Stimulated activated CD4-positive, alpha-beta T cell treated with anti-CD3 and anti-CD28 coated beads, TNF-alpha, amount 100 ng/mL, for 1 hour (primary cell): ENCODE data around the gene KRI1.
"Not testable (repeated sequence)": the region's sequence is repeated elsewhere in the genome, so short reads cannot be mapped to it uniquely, and the experiment has no call there.

ENCODE experiments used
- DNase-seq, 3 donors: peaks; one replicate each; pipeline ENCODE4 v3.0.0-alpha.2; 2020; ENCODE audit warnings: low read depth in 3 of 3, low spot score in 1 of 3

KRI1 gene

DNA sequence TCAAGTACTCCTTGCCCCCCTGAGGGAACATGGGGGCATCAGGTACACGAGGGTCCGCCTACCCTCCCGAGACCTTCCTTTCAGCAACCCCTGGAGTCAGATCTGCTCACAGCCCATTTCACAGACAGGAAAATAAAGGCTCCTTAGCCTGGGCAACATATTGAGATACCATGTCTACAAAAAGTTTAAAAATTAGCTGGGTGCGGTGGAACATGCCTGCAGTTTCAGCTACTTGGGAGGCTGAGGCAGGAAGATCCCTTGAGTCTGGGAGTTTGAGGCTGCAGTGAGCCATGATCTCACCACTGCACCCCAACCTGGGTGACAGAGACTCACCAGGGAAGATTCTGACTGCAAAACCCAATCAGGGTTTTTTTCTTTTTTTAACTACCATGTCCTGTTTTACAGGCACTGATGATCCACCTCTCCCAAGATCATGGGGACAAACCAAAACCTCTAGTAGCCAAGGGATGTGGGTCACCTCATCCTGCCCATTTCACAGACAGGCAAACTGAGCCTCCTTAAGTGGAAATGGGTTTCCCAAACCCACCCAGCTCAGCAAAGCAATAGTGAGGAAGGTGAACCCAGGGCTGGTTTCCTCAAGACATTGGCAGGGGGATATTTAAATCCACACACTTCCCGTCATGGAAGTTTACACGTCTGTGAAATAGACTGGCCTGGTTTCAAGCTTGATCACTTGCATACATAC, 9.4 kb upstream of the KRI1 start:
- DNase-seq = no peak

DNA sequence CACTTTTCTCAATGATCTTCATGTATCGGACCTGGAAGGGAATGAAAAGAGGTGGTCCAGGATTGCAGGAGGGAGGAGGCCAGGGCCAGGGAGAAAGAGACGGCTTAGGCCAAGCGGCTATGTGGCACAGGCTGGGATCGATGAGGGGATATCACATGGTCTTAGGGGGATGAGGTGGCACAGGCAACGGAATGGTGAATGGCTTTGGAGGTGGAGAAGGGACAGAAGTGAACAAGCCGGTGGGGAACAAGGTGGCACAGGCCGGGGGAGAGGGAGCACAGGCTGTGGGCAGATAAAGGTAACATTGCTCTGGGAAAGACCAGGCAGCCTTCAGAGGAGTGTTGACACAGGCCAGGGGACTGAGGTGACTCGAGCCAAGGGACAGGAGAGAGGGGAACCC, 8.7 kb upstream of the KRI1 start:
- DNase-seq = no peak

DNA sequence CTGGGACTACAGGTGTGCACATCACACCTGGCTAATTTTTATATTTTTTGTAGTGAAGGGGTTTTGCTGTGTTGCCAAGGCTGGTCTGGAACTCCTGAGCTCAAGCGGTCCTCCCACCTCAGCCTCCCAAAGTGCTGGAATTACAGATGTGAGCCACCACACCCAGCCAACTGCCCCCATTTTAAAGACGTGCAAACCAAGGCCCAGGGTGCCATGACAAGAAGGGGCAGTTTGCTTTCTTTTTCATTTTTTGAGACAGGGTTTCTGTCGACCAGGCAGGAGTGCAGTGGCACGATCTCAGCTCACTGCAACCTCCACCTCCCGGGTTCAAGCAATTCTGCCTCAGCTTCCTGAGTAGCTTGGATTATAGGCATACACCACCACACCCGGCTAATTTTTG, 8.0 kb upstream of the KRI1 start:
- DNase-seq = not testable (repeated sequence)

DNA sequence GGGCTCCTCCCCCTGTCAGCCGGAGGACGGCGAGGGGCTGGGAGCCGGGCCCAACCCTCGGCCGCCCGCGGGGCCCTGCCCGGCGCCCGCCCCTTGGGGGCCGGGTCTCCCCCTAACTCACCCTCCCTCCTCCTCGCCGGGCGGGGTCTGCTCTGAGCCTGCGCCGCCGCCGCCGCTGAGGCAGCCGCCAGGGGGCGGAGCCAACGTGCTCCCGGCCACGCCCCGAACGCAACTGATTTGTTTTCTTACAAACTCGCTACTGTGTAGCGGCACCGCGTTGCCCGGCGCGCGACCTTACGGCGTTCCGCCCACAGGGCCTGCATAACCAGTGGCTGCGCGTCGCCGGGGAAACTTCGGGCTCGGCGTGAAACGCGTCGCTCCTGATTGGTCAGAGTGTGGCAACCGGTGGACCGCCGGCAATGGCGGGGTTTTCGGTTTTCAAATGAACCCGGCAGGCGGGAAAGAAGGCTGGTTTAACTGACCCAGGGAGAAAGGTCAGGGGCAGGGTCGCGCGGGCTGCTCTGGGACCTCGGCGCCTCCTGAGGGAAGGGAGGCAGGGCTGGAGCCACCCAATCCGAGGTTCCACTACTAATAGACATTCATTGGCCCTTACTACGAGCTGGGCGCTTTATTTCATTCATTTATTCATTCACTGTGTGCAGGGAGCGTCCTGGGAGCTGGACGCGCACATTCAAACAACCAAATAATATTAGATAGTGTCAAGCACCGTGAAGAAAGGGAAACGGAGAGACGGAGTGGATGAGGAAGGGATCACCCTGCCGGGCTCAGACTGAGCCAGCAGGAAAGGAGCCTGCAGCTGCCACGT, 3.2 kb upstream of the KRI1 start, which contains the start of gene CDKN2D:
Gene CDKN2D (minus strand): TSS at position 154 of the 826 bp plus-strand sequence. CDS start 326 bp downstream, outside the sequence.
- peak; percentile 98 to 99 (median 99) for DNase-seq

DNA sequence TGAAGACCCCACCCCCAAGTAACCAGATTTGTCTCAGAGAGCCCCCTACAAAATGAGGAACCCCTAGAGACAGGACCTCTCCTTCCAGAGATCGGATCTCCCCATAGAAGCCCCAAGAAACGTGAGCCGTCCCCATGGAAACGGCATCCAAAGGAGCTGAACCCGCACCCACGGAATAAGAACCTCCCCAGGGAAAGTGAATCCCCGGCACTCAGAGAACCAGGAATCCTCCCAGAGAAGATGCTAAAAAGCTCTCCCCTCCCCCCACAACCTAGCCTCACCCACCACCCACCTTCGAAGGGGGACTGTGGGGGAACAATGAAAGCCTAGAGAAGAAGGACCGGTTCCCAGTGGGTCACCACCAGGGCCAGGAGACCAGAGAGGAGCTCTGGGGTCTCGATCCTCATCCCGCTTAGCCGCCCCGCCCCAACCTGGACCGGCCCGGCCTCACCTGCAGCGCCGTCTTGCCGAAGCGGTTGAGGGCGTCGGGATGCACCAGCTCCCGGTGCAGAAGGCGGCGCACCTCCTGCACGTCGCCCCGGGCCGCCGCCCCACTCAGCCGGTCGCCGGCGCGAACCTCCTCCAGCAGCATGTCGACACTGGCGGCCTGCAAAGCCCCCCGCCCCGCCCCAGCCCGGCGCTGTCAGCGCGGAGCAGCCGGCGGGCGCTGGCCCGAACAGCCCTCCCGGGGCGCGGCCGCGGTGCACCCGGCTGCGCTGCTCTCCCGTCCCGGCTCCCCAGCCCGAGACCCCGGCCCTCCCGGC, 2.4 kb upstream of the KRI1 start:
- DNase-seq = no peak

DNA sequence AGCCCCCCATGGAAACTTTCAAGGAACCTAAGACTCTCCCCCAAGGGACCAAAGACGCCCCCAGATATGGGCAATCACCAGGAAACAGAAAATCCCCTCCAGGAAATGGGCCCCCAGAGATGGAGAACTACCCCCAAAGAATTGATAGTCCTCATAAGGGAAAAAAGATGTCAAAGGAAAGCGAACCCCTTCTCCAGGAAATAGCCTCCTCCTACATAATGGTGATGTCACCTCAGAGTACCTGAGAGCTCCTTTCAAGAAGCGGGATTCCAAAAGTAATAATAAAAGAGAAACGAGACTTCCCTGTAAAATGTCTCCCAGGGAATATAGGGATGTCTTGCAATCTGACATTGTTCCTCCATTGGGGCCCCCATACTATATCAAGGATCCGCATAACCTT, 1.8 kb upstream of the KRI1 start:
- no peak for DNase-seq

DNA sequence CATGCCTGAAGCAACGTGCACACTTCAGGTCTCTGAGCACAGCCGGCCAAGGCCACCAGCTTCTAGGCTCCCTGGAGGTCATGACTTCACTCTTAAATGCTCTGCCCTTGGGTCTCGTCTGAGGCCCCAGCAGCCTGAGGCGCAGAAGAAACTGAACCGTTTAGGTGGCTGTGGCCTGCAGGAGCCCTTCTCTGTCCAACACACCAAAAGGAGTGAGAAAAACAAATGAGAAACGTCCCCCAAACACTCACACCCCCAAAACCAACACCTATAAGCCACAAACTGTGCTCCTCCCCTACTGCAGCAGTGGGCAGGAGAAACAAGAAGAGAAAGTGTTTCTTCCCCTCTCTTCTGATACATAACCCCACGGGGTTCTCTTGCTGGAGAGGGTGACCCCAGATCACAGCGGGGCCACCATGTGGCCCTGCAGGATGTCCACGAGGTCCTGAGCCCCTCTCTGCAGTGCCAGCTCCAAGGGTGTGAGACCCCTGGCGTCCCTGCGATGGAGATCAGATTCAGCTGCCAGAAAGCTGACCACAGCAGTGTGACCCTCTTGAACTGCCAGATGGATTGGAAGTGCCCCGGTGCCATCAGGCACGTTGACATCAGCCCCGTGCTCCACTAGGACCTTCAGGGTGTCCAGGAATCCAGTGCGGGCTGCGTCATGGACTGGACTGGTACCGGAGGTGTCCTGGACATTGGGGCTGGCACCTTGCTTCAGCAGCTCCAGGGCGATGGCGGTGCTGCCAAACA, 1.0 kb upstream of the KRI1 start:
- no peak for DNase-seq

DNA sequence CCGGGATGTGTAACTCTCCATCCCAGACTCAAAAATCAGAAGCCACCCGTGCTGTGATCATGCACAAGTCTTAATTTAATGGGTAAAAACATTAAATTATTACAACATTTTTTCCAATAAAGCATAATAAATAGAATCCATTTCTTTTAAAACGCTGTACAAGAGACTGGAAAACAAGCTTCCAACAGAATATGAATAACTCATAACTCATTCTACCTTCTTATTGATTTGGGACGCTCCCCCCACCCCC, 523 bp upstream of the KRI1 start:
- no peak for DNase-seq

DNA sequence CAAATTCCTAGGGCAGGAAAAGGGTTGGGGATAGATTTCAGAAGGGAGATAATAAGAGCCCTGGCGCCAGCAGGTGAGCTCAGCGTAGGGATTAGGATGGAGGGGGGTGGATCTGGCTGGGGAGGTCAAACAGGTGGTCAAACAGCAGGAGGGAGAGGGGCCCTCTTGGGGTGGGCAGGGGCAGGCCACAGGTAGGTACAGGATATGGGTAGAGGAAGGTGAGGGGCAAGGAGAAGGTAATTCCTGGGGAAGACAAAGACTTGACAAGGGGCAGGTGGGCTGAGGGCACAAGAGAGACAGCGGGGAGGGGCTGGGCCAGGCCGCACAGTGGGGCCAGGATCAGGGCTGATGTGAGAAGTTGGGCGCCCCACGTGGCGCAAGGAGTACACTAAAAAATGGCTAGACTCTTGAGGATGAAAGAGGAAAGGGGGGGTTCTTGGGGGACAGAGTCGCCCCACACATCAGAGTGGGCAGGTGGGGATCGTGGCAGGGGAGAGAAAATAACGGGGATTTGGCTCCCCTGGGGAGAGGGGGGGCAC, 713 bp downstream of the KRI1 start:
- DNase-seq = no peak

DNA sequence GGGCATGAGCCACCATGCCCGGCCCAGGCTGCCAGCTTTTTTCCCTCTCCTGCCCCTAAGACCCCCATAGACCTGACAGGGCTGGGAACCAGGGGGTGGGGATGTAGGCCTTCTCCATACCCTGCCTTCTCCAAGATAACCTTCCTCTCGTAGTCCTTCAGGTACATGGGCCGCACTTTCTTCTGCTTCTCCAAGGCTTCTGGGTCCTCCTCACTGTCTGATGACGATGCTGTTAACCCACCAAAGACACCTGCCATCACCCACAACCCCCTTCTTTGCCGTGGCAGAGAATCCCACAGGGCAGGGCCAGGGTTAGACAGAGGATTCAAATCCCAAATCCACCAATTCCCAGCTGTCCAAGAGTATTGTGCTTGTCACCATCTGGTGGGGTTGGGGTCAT, 3.2 kb downstream of the KRI1 start:
- DNase-seq = no peak

DNA sequence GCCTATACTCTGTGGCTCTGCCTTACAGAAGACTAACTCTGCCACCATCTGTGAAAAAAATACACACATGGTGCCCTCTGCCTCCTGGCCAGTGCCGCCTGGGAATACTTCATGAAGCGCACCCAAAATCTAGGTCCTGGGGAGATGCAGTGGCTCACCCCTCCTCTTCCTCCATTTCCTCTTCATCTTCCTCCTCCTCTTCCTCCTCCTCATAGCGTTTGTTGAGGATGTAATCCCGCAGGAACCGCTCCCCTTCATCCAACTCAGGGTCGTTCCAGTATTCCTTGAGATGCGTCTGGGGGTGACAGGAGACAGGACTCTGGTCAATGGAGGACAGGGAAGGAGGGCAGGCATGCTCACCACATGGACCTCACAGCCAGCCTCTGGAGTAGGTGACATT, 5.7 kb downstream of the KRI1 start:
- DNase-seq = no peak

DNA sequence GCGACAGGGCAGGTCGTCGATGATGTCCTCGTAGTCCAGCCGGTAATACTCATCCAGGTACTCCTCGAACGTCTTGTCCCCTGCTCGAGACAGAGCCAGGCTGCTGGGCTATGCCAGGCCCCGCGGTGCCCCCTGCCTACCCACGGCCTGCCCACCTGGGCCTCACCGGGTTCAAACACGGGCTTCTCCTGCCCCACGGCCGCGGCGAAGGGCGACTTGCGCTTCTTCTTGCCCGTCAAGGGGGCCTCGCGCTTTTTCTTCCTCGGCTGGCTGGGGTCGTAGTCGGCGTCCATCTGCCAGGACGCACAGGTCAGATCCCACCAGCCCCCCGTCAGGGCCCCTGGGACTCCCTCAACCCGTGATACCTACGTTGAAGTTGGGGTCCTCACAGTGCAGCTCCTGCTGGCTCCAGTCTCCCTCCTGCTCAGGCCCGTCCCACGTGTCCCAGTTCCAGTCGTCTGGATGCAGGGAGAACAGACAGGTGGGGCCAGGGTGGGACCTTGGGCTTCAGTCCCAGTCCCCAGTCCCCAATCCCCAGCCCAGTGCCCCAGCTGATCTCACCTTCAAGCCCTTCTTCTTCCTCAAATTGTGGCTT, 8.1 kb downstream of the KRI1 start:
- DNase-seq = no peak

DNA sequence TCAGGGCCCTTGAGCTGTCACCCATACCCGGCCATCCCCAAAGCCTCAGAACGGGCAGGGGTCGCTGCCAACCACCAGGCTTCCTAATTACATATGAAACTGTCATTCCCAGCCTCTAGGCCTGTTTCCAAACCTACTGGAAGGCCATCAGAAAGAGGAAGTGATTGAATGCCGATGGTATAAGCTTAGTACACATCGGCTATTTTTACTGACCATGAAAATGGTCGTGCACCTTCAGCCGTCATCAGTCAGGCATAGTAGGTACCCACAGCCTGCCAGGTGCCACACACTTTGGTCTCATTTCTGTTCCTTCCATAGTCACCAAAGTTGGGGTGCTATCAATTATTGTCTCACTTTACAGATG, 10.2 kb downstream of the KRI1 start:
- DNase-seq = no peak

DNA sequence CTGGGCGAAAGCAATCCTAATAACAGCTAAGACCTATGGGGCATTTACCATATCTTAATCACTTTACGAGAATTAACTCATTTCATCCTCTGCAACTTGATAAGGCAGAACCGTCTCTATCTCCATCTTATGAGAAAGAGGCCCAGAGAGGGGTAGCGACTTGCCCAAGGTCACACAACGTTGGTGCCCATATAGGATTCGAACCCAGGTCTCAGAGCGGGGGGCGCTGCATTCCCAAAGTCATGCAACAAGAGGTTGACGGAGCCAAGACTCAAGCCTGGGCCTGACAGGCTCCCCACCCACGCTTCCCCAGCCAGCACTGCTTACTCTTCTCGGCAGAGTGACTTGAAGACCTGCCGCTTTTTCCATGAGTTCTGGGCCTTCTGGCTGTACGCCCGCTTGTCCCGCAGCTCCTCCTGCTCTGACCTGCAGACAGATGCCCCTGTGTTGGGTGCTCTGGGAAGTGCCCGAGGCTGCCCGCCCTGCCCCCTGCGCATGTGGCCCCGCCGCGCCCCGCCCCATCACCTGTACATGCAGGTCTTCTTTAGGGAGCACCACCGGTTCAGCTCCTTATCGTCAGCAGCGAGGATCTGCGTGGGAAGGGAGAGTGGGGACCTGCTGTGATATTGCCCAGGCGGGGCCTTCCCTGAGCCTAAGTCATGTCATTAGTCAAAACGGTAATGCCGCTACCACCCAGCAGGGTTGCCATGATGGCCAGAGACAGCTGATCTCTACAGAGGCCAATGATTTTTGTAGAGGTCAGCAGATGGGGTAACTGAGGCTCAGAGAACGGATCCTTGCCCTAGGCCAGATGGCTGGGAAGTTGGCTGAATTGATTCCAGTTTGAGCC, 10.8 kb downstream of the KRI1 start:
- no peak for DNase-seq

DNA sequence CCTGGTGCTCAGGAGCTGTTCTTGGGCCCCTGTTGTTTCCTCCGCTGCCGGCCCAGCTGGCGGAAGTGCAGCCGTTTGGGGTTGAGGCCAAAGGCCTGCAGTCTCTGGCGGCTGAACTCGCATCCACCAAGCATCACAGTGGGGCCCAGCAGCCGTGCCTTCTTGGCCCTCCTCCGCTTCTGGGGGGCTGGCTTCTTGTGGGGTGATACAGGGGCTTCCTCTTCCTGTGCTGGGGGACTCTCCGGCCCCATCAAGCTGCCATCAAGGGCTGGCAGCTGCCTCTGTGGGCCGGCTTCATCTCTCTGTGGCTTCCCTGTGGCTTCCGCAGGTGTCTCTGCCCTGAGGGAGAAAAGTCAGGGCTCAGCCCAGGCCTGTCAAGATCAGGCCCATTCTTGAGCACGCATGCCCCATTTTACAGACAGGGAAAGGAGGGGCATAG, 11.8 kb downstream of the KRI1 start:
- no peak for DNase-seq

DNA sequence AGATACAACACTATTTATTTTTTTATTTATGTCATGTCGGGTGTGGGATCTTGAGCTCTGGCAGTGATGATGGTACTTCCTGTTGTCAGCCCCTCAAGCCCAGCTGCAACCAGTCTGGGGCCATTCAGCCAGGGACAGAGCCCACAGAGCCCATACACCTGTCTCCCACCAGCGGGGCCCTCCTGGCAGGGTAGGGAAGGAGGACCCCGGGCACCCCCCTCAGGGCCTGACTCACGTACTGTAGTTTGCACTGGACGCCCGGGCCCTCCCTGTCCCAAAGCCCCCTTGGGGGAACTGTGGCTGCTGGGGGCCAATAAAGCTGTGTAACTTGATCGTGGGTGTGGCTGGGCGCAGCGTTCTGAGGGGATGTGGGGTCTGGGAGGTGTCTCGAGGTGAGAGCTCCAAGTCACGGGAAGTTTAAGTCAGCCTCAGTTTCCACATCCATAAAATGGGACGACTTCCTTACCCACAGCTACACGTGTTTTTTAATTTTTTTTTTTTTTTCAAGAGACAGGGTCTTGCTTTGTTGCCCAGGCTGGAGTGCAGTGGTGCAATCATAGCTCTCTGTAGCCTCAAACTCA, 12.6 kb downstream of the KRI1 start:
- no peak for DNase-seq

DNA sequence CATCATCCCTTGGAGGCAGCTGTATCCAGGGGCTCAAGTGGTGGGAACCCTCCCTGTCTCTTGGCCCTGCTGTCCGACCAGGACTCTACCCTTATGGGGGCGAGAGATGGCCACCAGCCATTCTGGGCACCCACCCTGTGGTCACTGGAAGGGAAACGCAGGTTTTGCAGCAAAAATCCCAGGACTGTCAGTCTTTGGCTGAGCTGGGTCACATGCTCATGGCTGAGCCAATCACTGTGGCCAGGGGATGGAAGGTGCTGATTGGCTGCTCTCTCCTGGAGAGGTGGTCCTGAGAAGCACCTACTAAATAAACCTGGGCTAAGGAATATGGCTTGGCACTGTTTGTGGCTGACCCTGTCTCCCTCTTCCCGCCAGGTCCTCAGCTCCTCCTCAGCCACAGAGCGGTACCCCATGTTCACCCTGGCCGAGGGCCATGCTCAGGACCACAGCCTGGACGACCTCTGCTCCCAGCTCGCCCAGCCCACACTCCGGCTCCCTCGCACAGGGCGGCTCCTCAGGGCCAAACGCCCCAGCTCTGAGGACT, 13.2 kb downstream of the KRI1 start:
- DNase-seq = no peak

DNA sequence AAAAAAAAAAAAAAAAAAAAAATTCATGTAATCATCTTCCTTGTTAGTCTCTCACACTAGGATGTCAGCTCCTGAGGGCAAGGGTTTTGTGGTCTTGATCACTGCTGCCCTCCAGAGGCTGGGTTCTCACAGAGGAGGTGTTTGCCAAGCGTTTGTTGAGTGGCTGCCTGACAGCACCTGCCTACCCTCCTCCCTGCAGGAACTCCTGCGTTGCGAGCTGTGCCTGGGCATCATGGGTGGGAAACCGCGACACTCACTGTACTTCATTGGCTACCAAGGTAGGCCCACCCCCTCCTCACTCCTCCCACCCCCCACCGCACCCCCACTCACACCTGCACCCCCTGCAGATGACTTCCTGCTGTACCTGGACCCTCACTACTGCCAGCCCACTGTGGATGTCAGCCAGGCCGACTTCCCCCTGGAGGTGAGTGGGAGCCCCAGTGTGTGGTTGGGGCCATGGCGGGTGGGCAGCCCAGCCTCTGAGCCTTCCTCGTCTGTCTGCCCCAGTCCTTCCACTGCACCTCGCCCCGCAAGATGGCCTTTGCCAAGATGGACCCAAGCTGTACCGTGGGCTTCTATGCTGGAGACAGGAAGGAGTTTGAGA, 14.0 kb downstream of the KRI1 start:
- no peak for DNase-seq

DNA sequence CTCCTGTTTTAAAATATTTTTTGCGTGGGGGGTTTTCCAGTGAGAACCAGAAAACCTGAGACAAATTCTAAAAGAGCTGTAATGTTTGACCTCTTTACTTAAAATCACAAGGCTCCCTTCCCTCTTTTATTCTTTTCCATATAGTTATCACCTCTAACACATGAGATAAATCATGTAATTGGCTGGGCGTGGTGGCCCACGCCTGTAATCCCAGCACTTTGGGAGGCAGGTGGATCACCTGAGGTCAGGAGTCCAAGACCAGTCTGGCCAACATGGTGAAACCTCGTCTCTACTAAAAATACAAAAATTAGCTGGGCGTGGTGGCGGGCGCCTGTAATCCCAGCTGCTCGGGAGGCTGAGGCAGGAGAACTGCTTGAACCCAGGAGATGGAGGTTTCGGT, 14.8 kb downstream of the KRI1 start:
- not testable (repeated sequence) for DNase-seq
